GM12864 (cell line): ENCODE data around the gene GPR158.

Experiments
- DNase-seq: peaks from one replicate; pipeline ENCODE4 v3.0.0-alpha.2; 2011; ENCODE audit warnings: low read depth
- H3K4me3 ChIP-seq: 2 replicates; pipeline ENCODE4 v1.5.1; 2011; ENCODE audit warnings: mild to moderate bottlenecking, low read depth, low read length, control low read depth
- CTCF ChIP-seq: IDR thresholded peaks from 2 replicates; pipeline ENCODE4 v1.5.1; 2011; ENCODE audit warnings: low read depth, mild to moderate bottlenecking, moderate library complexity, low read length, control low read depth, inconsistent platforms; ENCODE audit errors: missing control alignments

GPR158 gene

GRCh38 chr10:25388862-25389206 is 214.0 kb downstream of the GPR158 start:
- no peak for DNase-seq
- H3K4me3 ChIP-seq, result no peak overlapping the region
- TF ChIP-seq CTCF, result no peak

- no peak overlapping the region for H3K4me3 ChIP-seq
- TF ChIP-seq CTCF, result no peak
- no peak for DNase-seq
These were observed 215.9 kb downstream of the GPR158 start for GRCh38 chr10:25390733-25391132.

GRCh38 chr10:25392132-25392531 is 217.3 kb downstream of the GPR158 start:
- H3K4me3 ChIP-seq, result no peak overlapping the region
- TF ChIP-seq CTCF, result no peak
- no peak for DNase-seq

- DNase-seq, result no peak
- no peak overlapping the region for H3K4me3 ChIP-seq
- TF ChIP-seq CTCF, result no peak
These were observed 218.8 kb downstream of the GPR158 start for GRCh38 chr10:25393621-25394020.

GRCh38 chr10:25398680-25399079 is 223.9 kb downstream of the GPR158 start:
- DNase-seq, result no peak
- no peak for TF ChIP-seq CTCF
- H3K4me3 ChIP-seq, result no peak overlapping the region

- DNase-seq, result no peak
- H3K4me3 ChIP-seq, result no peak overlapping the region
- no peak for TF ChIP-seq CTCF
These were observed 231.1 kb downstream of the GPR158 start for GRCh38 chr10:25405871-25406270.

GRCh38 chr10:25417611-25418010 is 242.8 kb downstream of the GPR158 start:
- no peak overlapping the region for H3K4me3 ChIP-seq
- TF ChIP-seq CTCF, result no peak
- no peak for DNase-seq
